Osteoblast (primary cell): ENCODE measurements around the gene ZFAND3. TPM values are rescaled to one million over a fixed set of nuclear protein-coding genes. Genes with fewer than 3 reads are reported as not detected.

Source experiments
- DNase-seq: peaks from one replicate; pipeline ENCODE4 v3.0.0; 2011; ENCODE audit warnings: low spot score, mixed read lengths; ENCODE audit not compliant: insufficient read length; ENCODE audit errors: missing footprints
- H2AFZ ChIP-seq: 2 replicates; pipeline ENCODE4 v1.6.0; 2011; ENCODE audit warnings: mild to moderate bottlenecking, low read length
- H3K27ac ChIP-seq: 2 replicates; pipeline ENCODE4 v1.5.1; 2011; ENCODE audit warnings: mild to moderate bottlenecking, low read depth, low read length, moderate library complexity
- H3K27me3 ChIP-seq: 2 replicates; pipeline ENCODE4 v1.6.0; 2012; ENCODE audit warnings: mild to moderate bottlenecking, control low read depth, inconsistent platforms, low read length, moderate library complexity; ENCODE audit not compliant: insufficient read depth
- H3K36me3 ChIP-seq: 2 replicates; pipeline ENCODE4 v1.5.1; 2011; ENCODE audit warnings: mild to moderate bottlenecking, low read length, control low read depth, moderate library complexity; ENCODE audit not compliant: insufficient read depth
- H3K4me1 ChIP-seq: 2 replicates; pipeline ENCODE4 v1.5.1; 2011; ENCODE audit warnings: mild to moderate bottlenecking, low read length, control low read depth, moderate library complexity; ENCODE audit not compliant: insufficient read depth
- H3K4me2 ChIP-seq: 2 replicates; pipeline ENCODE4 v1.6.0; 2011; ENCODE audit warnings: mild to moderate bottlenecking, low read length; ENCODE audit not compliant: insufficient read depth
- H3K4me3 ChIP-seq: fragments of 200-600 bp; sonication (generic); 3 replicates; pipeline ENCODE4 v1.5.1; 2012; ENCODE audit warnings: mild to moderate bottlenecking, low read length, inconsistent platforms; ENCODE audit not compliant: insufficient read depth
- H3K79me2 ChIP-seq: 2 replicates; pipeline ENCODE4 v1.6.0; 2012; ENCODE audit warnings: mild to moderate bottlenecking, low read length, control low read depth, inconsistent platforms; ENCODE audit not compliant: insufficient read depth
- H3K9me3 ChIP-seq: 2 replicates; pipeline ENCODE4 v1.5.1; 2011; ENCODE audit warnings: low read depth, low read length, control low read depth
- H4K20me1 ChIP-seq: 2 replicates; pipeline ENCODE4 v1.6.0; 2012; ENCODE audit warnings: mild to moderate bottlenecking, low read length, control low read depth; ENCODE audit not compliant: insufficient read depth
- total RNA-seq: library from RNA; depleted of rRNA; stranded (reverse); fragments of >200 nt; gene quantifications from 2 replicates; pipeline ENCODE4 v1.2.3, GENCODE V29; 2012
- TF ChIP-seq, protein P1 (sequence below): IDR thresholded peaks from 2 replicates; pipeline ENCODE4 v1.5.1; 2011; ENCODE audit warnings: mild to moderate bottlenecking, low read depth, low read length, moderate library complexity; ENCODE audit errors: extremely low read depth

Gene ZFAND3
- total RNA-seq, 1 donor: 27.1 TPM

DNA sequence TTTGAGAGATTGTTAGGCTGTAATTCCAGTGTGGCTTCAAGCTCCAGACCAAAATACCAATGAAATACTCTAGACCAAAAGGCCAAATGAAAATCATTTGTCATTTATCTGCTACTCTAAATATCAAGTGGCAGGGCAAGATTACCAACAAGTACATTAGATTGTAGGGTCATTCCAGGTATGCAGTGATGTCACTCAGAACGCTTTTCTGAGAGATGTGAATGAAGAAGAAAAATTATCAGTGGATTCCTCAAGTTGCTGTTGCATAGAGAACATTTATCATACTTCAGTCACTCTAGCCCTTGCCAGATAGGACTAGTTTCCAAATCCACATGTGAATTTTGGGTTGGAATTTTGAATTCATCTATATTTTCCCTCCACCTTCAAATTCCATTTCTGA lies 65.0 kb downstream of the ZFAND3 start:
- DNase-seq: no peak
- Histone ChIP-seq H3K27ac (no peak overlapping the region), H3K4me2 (no peak overlapping the region), H3K9me3 (no peaks in the 10 kb centered on the region), H3K27me3 (no peaks in the 10 kb centered on the region), H3K4me1 (peaks cover 23% of the 10 kb centered on the region), H4K20me1 (peaks cover 71% of the 10 kb centered on the region), H2AFZ (no peak overlapping the region), H3K4me3 (no peak overlapping the region), H3K79me2 (peaks cover 91% of the 10 kb centered on the region), H3K36me3 (no peaks in the 10 kb centered on the region)
- TF ChIP-seq, protein P1, sequence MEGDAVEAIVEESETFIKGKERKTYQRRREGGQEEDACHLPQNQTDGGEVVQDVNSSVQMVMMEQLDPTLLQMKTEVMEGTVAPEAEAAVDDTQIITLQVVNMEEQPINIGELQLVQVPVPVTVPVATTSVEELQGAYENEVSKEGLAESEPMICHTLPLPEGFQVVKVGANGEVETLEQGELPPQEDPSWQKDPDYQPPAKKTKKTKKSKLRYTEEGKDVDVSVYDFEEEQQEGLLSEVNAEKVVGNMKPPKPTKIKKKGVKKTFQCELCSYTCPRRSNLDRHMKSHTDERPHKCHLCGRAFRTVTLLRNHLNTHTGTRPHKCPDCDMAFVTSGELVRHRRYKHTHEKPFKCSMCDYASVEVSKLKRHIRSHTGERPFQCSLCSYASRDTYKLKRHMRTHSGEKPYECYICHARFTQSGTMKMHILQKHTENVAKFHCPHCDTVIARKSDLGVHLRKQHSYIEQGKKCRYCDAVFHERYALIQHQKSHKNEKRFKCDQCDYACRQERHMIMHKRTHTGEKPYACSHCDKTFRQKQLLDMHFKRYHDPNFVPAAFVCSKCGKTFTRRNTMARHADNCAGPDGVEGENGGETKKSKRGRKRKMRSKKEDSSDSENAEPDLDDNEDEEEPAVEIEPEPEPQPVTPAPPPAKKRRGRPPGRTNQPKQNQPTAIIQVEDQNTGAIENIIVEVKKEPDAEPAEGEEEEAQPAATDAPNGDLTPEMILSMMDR: no peak

DNA sequence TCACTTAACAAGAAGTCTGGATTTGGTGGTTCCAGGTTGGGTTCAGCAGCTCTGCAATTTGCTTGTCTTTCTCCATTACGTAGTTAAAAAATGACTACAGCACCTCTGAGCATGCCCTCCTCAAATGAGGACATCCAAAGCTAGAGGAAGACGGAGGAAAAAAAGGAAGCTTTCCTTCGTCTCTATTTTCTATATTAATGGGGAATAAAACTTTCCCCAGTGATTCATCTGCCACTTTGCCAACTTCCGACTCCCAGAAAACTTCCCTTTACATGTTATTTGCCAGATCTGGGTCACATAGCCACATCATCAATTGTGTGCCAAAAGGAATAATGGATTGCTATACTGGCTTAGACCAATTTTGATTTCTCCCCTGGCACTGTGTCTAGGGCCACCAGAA lies 69.5 kb downstream of the ZFAND3 start:
- H3K4me3 ChIP-seq: no peak overlapping the region
- no peak overlapping the region for H2AFZ ChIP-seq
- no peaks in the 10 kb centered on the region for H3K36me3 ChIP-seq
- peaks cover 96% of the 10 kb centered on the region for H3K79me2 ChIP-seq
- peaks cover 7% of the 10 kb centered on the region for H3K4me1 ChIP-seq
- no peak overlapping the region for H3K27ac ChIP-seq
- H3K9me3 ChIP-seq: no peaks in the 10 kb centered on the region
- TF ChIP-seq, protein P1: no peak
- H3K27me3 ChIP-seq: no peaks in the 10 kb centered on the region
- peak overlapping the region; percentile 12 for H3K4me2 ChIP-seq
- H4K20me1 ChIP-seq: peaks cover 68% of the 10 kb centered on the region
- peak; percentile 13 for DNase-seq

DNA sequence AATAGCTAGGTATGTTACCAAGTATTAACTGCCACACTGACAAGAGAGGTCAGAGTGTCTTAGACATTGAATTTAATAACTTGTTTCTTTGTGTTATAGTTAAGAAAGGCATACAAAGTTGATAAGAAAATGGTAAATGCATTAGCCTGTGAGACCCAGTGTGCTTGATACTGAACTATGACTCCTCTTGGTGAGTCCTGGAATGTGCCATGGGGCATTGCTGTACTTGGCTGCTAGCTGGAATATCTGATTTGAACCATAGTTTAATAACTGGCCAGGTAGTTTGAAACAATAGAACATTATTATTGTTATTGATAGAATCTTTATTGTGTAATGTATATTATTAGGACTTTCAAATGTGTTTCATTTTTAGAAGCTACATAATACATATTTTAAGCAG lies 70.0 kb downstream of the ZFAND3 start:
- TF ChIP-seq, protein P1: no peak
- peaks cover 7% of the 10 kb centered on the region for H3K4me1 ChIP-seq
- no peaks in the 10 kb centered on the region for H3K36me3 ChIP-seq
- peaks cover 97% of the 10 kb centered on the region for H3K79me2 ChIP-seq
- no peak overlapping the region for H3K27ac ChIP-seq
- H4K20me1 ChIP-seq: peaks cover 69% of the 10 kb centered on the region
- DNase-seq: no peak
- no peak overlapping the region for H3K4me3 ChIP-seq
- H3K9me3 ChIP-seq: no peaks in the 10 kb centered on the region
- H3K4me2 ChIP-seq: no peak overlapping the region
- no peak overlapping the region for H2AFZ ChIP-seq
- H3K27me3 ChIP-seq: no peaks in the 10 kb centered on the region

DNA sequence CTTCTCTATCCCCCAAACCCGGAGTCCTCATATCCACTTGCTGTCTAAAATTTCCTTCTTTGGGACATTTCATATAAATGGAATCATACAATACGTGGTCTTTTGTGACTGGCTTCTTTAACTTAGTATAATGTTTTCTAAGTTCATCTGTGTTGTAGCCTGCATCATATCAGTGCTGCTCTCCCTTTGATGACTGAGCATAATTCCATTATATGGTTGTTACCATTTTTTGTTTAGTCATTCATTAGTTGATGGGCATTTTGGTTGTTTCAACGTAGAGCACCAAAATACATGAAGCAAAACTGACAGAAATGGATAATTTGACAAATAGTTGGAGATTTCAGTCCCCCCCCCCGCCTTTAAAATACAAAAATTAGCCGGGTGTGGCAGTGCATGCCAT lies 71.5 kb downstream of the ZFAND3 start:
- Histone ChIP-seq H3K27ac (no peak overlapping the region), H3K4me1 (peaks cover 7% of the 10 kb centered on the region), H3K36me3 (no peaks in the 10 kb centered on the region), H4K20me1 (peaks cover 70% of the 10 kb centered on the region), H2AFZ (no peak overlapping the region), H3K79me2 (peaks cover 98% of the 10 kb centered on the region), H3K27me3 (no peaks in the 10 kb centered on the region), H3K4me2 (no peak overlapping the region), H3K4me3 (no peak overlapping the region), H3K9me3 (no peaks in the 10 kb centered on the region)
- no peak for DNase-seq
- TF ChIP-seq, protein P1: no peak
